Muscle layer of colon (tissue), 2 donors: ENCODE measurements around the gene CST11.
"Not testable (repeated sequence)": the region's sequence is repeated elsewhere in the genome, so short reads cannot be mapped to it uniquely, and the experiment has no call there.

ENCODE experiments used
- H3K27ac ChIP-seq: one replicate; pipeline ENCODE4 v1.7.0; 2013; ENCODE audit warnings: low read depth, mild to moderate bottlenecking, low read length, moderate library complexity
- H3K27me3 ChIP-seq, 2 donors: one replicate each; pipeline ENCODE4 v1.7.0; 2013; ENCODE audit warnings: low read length in 2 of 2, mild to moderate bottlenecking in 2 of 2; ENCODE audit not compliant: insufficient read depth in 2 of 2, control insufficient read depth in 1 of 2
- H3K36me3 ChIP-seq: one replicate; pipeline ENCODE4 v1.7.0; 2013; ENCODE audit warnings: mild to moderate bottlenecking, low read length; ENCODE audit not compliant: insufficient read depth
- H3K4me1 ChIP-seq: one replicate; pipeline ENCODE4 v1.7.0; 2013; ENCODE audit warnings: mild to moderate bottlenecking, low read length; ENCODE audit not compliant: insufficient read depth
- H3K4me3 ChIP-seq, 2 donors: one replicate each; pipeline ENCODE4 v1.7.0; 2013; ENCODE audit warnings: low read length in 2 of 2, low read depth in 1 of 2, mild to moderate bottlenecking in 1 of 2, moderate library complexity in 1 of 2
- H3K9ac ChIP-seq: one replicate; pipeline ENCODE4 v1.7.0; 2013; ENCODE audit warnings: low read length
- H3K9me3 ChIP-seq: one replicate; pipeline ENCODE4 v1.7.0; 2013; ENCODE audit warnings: mild to moderate bottlenecking, low read length
- donor health status: abdominal sarcoma.
- donor health status: Adenocarcinoma of cecum.

Gene CST11

DNA sequence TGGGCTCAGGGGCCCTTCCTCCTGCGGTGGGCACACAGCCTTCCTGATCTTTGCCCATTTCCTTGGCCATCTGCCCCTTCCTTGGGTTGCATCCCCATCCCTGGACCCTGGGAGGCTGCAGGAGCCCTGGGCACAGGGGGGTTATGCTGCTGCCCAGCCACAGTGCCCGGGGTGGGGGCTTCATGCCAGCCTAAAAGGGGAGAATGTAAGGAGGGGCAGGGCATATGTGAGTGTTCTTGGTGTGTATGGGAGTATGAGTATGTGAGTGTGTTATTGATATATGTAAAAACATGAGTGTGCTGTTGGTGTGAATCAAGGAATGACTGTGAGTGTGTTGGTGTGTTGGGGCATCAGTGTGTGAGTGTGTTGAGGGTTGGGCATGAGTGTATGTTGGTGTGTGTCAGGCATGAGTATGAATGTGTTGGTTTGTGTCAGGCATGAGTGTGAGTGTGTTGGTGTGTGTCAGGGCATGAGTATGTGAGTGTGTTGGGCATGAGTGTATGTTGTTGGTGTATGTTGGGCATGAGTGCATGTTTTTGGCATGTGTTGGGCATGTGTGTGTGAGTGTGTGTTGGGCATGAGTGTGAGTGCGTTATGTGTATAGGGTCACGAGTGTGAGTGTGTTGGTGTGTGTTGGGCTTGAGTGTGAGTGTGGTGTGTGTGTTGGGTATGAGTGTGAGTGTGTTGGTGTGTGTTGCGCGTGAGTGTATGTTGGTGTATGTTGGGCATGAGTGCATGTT lies 23.5 kb upstream of the CST11 start:
- no peak overlapping the region for H3K4me3 ChIP-seq
- H3K4me1 ChIP-seq = no peaks in the 10 kb centered on the region
- H3K27me3 ChIP-seq = no peaks in the 10 kb centered on the region
- no peak overlapping the region for H3K9ac ChIP-seq
- H3K27ac ChIP-seq = no peak overlapping the region
- no peaks in the 10 kb centered on the region for H3K36me3 ChIP-seq
- no peaks in the 10 kb centered on the region for H3K9me3 ChIP-seq

GRCh38 chr20:23475395-23475794 lies 22.7 kb upstream of the CST11 start:
- no peaks in the 10 kb centered on the region for H3K36me3 ChIP-seq
- H3K4me3 ChIP-seq = no peak overlapping the region
- no peak overlapping the region for H3K9ac ChIP-seq
- H3K4me1 ChIP-seq = no peaks in the 10 kb centered on the region
- H3K27me3 ChIP-seq = no peaks in the 10 kb centered on the region
- no peak overlapping the region for H3K27ac ChIP-seq
- H3K9me3 ChIP-seq = no peaks in the 10 kb centered on the region

DNA sequence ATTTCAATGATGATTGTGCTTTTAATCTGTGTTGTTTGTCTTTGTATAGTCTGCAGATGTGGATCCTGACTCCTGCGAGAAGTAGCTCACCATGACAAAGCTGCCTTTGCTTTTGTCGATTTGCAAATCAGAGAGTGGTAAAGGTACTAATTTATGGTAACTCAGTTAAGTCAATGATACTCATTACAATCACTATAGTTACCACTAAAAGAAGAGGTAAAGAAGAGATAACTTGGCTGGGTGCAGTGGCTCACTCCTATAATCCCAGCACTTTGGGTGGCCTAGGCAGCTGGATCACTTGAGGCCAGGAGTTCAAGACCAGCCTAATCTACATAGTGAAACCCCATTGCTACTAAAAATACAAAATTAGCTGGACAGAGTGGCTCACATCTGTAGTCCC lies 20.6 kb upstream of the CST11 start:
- not testable (repeated sequence) for H3K4me1 ChIP-seq, H3K9me3 ChIP-seq, H3K27me3 ChIP-seq

DNA sequence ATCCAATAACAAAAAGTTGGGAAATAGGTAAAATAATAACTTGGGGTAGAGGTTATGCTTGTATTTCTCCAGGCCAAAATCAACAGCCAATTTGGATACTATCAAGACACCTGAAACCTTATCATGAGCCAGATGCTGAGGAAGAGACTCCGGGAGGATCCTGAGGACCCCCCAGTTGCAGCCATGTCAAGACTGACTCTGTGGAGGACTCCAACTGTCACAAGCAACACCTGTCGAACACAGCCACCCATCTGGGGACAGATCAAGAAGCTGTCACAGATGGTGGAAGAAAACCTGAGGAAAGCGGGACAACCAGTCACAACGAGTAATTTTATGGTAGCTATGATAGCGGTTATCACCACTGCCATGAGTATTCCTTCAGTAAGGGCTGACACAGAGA lies 19.6 kb upstream of the CST11 start:
- not testable (repeated sequence) for H3K4me1 ChIP-seq, H3K4me3 ChIP-seq, H3K9me3 ChIP-seq, H3K27me3 ChIP-seq, H3K9ac ChIP-seq, H3K36me3 ChIP-seq, H3K27ac ChIP-seq

More for the DNA sequence above, 20.6 kb upstream of the CST11 start:
- not testable (repeated sequence) for H3K36me3 ChIP-seq, H3K4me3 ChIP-seq, H3K9ac ChIP-seq, H3K27ac ChIP-seq

GRCh38 chr20:23466961-23467360 lies 14.3 kb upstream of the CST11 start:
- H3K4me1 ChIP-seq, H3K36me3 ChIP-seq, H3K4me3 ChIP-seq, H3K9me3 ChIP-seq, H3K9ac ChIP-seq, H3K27ac ChIP-seq, H3K27me3 ChIP-seq: not testable (repeated sequence)

DNA sequence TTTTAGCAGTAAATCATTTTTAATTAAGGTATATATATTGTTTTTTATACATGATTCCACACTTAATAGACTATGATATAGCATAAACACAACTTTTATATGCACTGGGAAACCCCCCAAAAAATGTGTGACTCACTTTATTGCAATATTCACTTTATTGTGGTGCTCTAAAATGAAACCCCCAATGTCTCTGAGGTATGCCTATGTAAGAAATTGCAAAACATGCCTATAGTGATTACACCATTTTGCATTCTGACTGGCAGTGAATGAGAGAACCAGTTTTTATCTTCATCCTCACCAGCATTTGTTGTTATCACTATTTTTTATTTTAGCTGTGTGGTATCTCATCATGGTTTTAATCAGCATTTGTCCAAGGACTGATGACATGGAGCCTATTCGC lies 8.5 kb upstream of the CST11 start:
- H3K36me3 ChIP-seq = no peaks in the 10 kb centered on the region
- H3K4me1 ChIP-seq = no peaks in the 10 kb centered on the region
- H3K4me3 ChIP-seq = no peak overlapping the region
- H3K27me3 ChIP-seq = no peaks in the 10 kb centered on the region
- H3K9me3 ChIP-seq = peaks cover 6% of the 10 kb centered on the region
- no peak overlapping the region for H3K9ac ChIP-seq
- H3K27ac ChIP-seq = no peak overlapping the region

DNA sequence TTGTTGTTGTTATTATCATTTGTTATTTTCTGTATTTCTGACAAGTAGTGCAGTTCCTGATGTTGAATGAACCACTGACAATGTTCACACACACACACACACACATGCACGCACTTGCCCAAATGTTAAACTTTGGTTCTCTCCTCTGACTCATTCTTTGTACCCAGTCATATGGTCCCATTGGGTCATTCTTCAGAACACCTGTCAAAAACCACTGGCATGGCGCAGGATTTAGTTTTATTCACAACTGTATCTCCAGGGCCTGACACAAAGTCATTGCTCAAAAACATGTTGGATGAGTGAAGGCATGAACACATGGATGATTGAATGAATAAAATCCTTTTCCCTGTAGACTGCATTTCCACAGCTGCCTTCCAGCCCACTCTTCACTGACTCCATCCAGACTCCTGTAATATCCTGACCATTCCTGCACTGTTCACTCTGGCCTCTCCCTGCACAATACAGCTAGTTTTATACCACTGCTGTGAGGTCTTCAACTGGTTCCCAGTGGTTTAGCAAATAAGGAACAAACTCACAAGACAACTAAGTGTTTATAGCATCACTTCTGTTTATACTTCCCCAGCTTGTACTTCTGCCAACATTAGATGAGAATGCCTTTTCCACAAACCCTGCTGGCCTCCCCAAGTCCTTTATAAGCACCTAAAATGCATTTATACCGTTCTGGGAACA lies 6.9 kb upstream of the CST11 start:
- Histone ChIP-seq H3K9ac (no peak overlapping the region), H3K4me3 (no peak overlapping the region), H3K27me3 (no peaks in the 10 kb centered on the region), H3K4me1 (no peaks in the 10 kb centered on the region), H3K27ac (no peak overlapping the region), H3K36me3 (no peaks in the 10 kb centered on the region), H3K9me3 (no peaks in the 10 kb centered on the region)

GRCh38 chr20:23456873-23457272 lies 4.2 kb upstream of the CST11 start:
- no peaks in the 10 kb centered on the region for H3K9me3 ChIP-seq
- no peaks in the 10 kb centered on the region for H3K4me1 ChIP-seq
- peaks cover 0 to 9% of the 10 kb centered on the region in 2 donors for H3K27me3 ChIP-seq
- no peak overlapping the region for H3K4me3 ChIP-seq
- no peak overlapping the region for H3K27ac ChIP-seq
- no peak overlapping the region for H3K9ac ChIP-seq
- no peaks in the 10 kb centered on the region for H3K36me3 ChIP-seq

GRCh38 chr20:23456409-23456808 lies 3.7 kb upstream of the CST11 start:
- H3K27ac ChIP-seq = no peak overlapping the region
- no peak overlapping the region for H3K9ac ChIP-seq
- no peaks in the 10 kb centered on the region for H3K36me3 ChIP-seq
- H3K27me3 ChIP-seq = peaks cover 0 to 9% of the 10 kb centered on the region in 2 donors
- no peak overlapping the region for H3K4me3 ChIP-seq
- no peaks in the 10 kb centered on the region for H3K4me1 ChIP-seq
- no peaks in the 10 kb centered on the region for H3K9me3 ChIP-seq

DNA sequence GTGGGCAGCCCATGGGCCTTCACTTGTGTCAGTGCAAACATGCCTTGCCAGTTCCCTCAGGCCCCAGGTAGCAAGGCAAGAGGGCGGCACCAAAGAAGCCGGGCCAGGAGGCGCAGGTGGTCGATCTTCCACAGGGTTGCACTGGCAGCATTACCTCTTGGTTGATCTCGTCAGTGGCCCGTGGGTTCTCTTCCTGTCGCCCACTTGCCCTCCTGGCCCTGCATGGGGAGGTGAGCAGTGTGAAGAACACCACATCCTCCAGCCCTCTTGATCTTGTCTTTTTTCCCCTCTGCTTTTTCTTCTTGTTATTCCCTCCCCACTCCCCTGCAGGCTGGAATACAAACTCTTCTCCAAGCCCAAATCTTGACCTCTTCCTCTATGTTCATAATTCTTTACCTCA lies 3.0 kb upstream of the CST11 start:
- Histone ChIP-seq H3K36me3 (no peaks in the 10 kb centered on the region), H3K27ac (no peak overlapping the region), H3K4me3 (no peak overlapping the region), H3K4me1 (no peaks in the 10 kb centered on the region), H3K27me3 (peaks cover 0 to 9% of the 10 kb centered on the region in 2 donors), H3K9ac (no peak overlapping the region), H3K9me3 (no peaks in the 10 kb centered on the region)

- H3K36me3 ChIP-seq = no peaks in the 10 kb centered on the region
- H3K27me3 ChIP-seq = peaks cover 0 to 9% of the 10 kb centered on the region in 2 donors
- H3K27ac ChIP-seq = no peak overlapping the region
- no peak overlapping the region for H3K9ac ChIP-seq
- no peak overlapping the region for H3K4me3 ChIP-seq
- H3K9me3 ChIP-seq = no peaks in the 10 kb centered on the region
- no peaks in the 10 kb centered on the region for H3K4me1 ChIP-seq
These were observed 2.1 kb upstream of the CST11 start for GRCh38 chr20:23454816-23455215.
